Lung (tissue), 12 donors: ENCODE data around the gene RNASE12. TPM values are rescaled to one million over a fixed set of nuclear protein-coding genes. Genes with fewer than 3 reads are reported as not detected.

ENCODE experiments used
- ATAC-seq: fragments of 200-7000 bp; cut with Tn5 transposase; one replicate; pipeline ENCODE4 v1.9.1; 2020; ENCODE audit warnings: moderate number of reproducible peaks; ENCODE audit not compliant: insufficient read depth, low FRiP score
- DNase-seq, 3 donors: peaks; one replicate each; pipeline ENCODE4 v3.0.0-alpha.2; 2013 to 2017
- H3K27ac ChIP-seq, 2 donors: one replicate each; pipeline ENCODE4 v1.5.1; 2013; ENCODE audit warnings: mild to moderate bottlenecking in 2 of 2, moderate library complexity in 2 of 2, control low read depth in 1 of 2, inconsistent platforms in 1 of 2, low read depth in 1 of 2, low read length in 1 of 2
- H3K27me3 ChIP-seq, 3 donors: one replicate each; pipeline ENCODE4 v1.5.1; 2013; ENCODE audit warnings: low read length in 2 of 3; ENCODE audit not compliant: control insufficient read depth in 3 of 3, insufficient read depth in 3 of 3
- H3K36me3 ChIP-seq, 4 donors: one replicate each; pipeline ENCODE4 v1.5.1; 2013; ENCODE audit warnings: low read length in 4 of 4, mild to moderate bottlenecking in 1 of 4, moderate library complexity in 1 of 4; ENCODE audit not compliant: control insufficient read depth in 4 of 4, insufficient read depth in 4 of 4
- H3K4me1 ChIP-seq, 5 donors: one replicate each; pipeline ENCODE4 v1.5.1; 2013; ENCODE audit warnings: low read length in 5 of 5, mild to moderate bottlenecking in 2 of 5, moderate library complexity in 1 of 5; ENCODE audit not compliant: control insufficient read depth in 5 of 5, insufficient read depth in 5 of 5
- H3K4me3 ChIP-seq: one replicate; pipeline ENCODE4 v1.5.1; 2013; ENCODE audit warnings: mild to moderate bottlenecking, control low read depth, moderate library complexity
- H3K9ac ChIP-seq, 2 donors: one replicate each; pipeline ENCODE4 v1.5.1; 2013; ENCODE audit warnings: low read length in 2 of 2, control low read depth in 1 of 2; ENCODE audit not compliant: insufficient read depth in 1 of 2
- H3K9me3 ChIP-seq, 4 donors: one replicate each; pipeline ENCODE4 v1.5.1; 2013; ENCODE audit warnings: low read length in 3 of 4, mild to moderate bottlenecking in 1 of 4, moderate library complexity in 1 of 4; ENCODE audit not compliant: control insufficient read depth in 4 of 4, insufficient read depth in 3 of 4
- WGBS, 2 donors: extraction: QIAGEN DNeasy Blood & Tissue Kit; methylation state at CpG; one replicate each; pipeline ENCODE4 v1.1.7; 2013; 5-methylcytosine and 5-hydroxymethylcytosine counted together
- polyA plus RNA-seq, 2 donors: library from polyadenylated mRNA; stranded (reverse); fragments of 200-250 nt; gene quantifications; one replicate each; pipeline ENCODE4 v1.2.1, GENCODE V29; 2013
- total RNA-seq, 2 donors: library from RNA; depleted of rRNA in 1 of 2; stranded (reverse); fragments of >200 nt in 1 of 2; gene quantifications; one replicate each; pipeline ENCODE4 v1.2.1, GENCODE V29; 2014 to 2021
- TF ChIP-seq, protein P1 (sequence below): IDR thresholded peaks from 2 replicates; pipeline ENCODE4 v1.5.1; 2012; ENCODE audit warnings: mild to moderate bottlenecking; ENCODE audit errors: control extremely low read depth, extremely low read depth
- donor health status: control.
- donor health status: control.
- donor health status: Bipolar disorder and iron deficiency.
- donor health status: healthy.
- donor health status: DM: yes; HTN: yes; CAD: no.

The RNASE12 gene
- total and polyA plus RNA-seq, 4 donors = not detected

DNA sequence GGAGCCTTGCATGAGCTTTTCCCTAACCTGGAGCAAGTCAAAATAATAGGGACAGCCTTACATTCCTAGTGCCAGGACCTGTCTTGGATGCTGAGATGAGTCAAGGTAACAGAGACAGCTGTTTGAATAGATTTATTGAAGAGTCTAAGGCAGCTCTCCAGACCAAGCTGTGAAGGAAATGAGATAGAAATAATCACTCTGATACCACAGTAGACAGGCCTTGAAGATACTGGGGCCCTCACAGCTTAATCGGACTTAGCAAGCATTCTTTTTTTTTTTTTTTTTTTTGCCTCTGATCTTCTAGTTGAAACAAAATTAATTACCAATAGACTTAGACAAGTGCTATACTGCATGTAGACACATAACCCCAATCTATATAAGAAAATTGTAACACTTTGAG is 27.2 kb downstream of the RNASE12 start:
- H3K4me3 ChIP-seq = no peak overlapping the region
- no peaks in the 10 kb centered on the region for H3K27me3 ChIP-seq
- H3K27ac ChIP-seq = no peak overlapping the region
- H3K9me3 ChIP-seq = peaks cover 0 to 6% (median 2%) of the 10 kb centered on the region in 4 donors
- DNase-seq = no peak
- ATAC-seq = no peak
- TF ChIP-seq, protein P1, sequence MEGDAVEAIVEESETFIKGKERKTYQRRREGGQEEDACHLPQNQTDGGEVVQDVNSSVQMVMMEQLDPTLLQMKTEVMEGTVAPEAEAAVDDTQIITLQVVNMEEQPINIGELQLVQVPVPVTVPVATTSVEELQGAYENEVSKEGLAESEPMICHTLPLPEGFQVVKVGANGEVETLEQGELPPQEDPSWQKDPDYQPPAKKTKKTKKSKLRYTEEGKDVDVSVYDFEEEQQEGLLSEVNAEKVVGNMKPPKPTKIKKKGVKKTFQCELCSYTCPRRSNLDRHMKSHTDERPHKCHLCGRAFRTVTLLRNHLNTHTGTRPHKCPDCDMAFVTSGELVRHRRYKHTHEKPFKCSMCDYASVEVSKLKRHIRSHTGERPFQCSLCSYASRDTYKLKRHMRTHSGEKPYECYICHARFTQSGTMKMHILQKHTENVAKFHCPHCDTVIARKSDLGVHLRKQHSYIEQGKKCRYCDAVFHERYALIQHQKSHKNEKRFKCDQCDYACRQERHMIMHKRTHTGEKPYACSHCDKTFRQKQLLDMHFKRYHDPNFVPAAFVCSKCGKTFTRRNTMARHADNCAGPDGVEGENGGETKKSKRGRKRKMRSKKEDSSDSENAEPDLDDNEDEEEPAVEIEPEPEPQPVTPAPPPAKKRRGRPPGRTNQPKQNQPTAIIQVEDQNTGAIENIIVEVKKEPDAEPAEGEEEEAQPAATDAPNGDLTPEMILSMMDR = no peak
- 75 to 80% methylated on average over 1 of the region's 1 CpG for WGBS, 2 donors
- no peak overlapping the region for H3K9ac ChIP-seq
- no peaks in the 10 kb centered on the region for H3K4me1 ChIP-seq
- H3K36me3 ChIP-seq = no peaks in the 10 kb centered on the region

DNA sequence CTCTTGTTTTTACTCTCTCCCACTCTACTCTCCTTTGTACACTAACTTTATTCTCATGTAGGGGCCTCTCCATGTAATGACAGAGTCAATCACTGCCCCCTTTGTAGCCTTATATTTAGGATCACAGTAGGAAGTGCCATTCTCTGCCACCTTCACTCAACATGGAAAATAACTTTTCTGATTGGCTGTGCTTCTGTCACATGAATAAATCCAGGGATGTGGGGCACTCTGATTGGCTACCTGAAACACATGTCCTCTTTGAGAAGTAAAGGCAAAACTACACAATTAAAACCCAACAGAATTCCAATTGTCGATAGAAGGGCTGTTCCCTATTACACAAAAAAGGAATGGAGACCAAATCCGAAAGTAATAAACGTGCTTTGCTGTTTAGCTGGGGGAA is 30.2 kb downstream of the RNASE12 start, which contains the start of gene RNASE9:
Gene RNASE9 (minus strand): TSS at position 87 of the 400 bp plus-strand sequence.
- H3K9me3 ChIP-seq = no peaks in the 10 kb centered on the region
- ATAC-seq = no peak
- H3K27me3 ChIP-seq = no peaks in the 10 kb centered on the region
- DNase-seq = no peak
- H3K36me3 ChIP-seq = no peaks in the 10 kb centered on the region
- TF ChIP-seq, protein P1 = no peak
- no peak within 1 kb of the TSS for H3K27ac ChIP-seq
- WGBS, 2 donors = 96 to 98% methylated on average over 3 of the region's 3 CpGs
- peaks cover 0 to 2% (median 0%) of the 10 kb centered on the region in 5 donors for H3K4me1 ChIP-seq
- H3K9ac ChIP-seq = no peak within 1 kb of the TSS
- H3K4me3 ChIP-seq = no peak within 1 kb of the TSS

DNA sequence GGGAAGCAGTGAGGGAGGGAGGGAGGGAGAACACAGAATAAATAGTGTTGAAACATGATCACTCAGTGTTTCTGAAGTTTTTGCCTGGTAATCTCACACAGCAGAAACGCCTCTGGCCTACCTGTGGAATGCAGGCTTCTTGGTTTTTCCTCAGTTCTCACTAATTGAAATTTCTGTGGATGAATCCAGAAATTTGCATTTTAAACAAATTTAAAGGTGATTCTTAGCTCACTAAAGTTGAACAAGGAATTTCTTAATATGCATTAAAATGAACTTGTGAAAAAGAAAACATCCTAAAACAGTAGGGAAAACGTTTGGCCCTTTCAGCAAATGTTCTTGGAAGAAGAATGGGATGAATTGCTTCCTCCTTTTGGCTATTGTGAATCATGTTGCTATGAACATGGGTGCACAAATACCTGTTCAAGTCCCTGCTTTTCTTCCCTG is 31.7 kb downstream of the RNASE12 start:
- TF ChIP-seq, protein P1 = no peak
- no peak for ATAC-seq
- Histone ChIP-seq H3K36me3 (no peaks in the 10 kb centered on the region), H3K4me1 (peaks cover 0 to 2% (median 0%) of the 10 kb centered on the region in 5 donors), H3K9me3 (no peaks in the 10 kb centered on the region), H3K27ac (no peak overlapping the region), H3K4me3 (no peak overlapping the region), H3K9ac (no peak overlapping the region), H3K27me3 (no peaks in the 10 kb centered on the region)
- 49 to 51% methylated on average over 2 of the region's 2 CpGs for WGBS, 2 donors
- no peak for DNase-seq

DNA sequence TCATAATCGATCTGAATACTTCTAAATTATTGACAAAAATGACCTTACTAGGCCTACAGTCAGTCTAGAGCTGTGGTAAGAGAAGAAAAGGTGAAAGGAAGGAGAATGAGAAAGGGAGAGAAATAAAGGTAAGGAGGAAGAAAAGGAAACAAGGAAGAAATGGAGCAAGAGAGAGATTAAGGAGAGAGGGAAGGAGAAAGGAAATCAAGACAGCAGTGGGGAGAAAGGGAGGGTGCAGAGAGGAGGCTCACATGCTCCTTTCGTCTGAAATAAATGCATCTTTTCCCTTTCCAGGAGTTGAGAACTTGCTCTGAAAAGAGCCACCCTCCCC is 34.0 kb downstream of the RNASE12 start:
- no peak for ATAC-seq

More for the DNA sequence above, 34.0 kb downstream of the RNASE12 start:
- WGBS, 2 donors = 52 to 61% methylated on average over 2 of the region's 2 CpGs
- Histone ChIP-seq H3K4me3 (no peak overlapping the region), H3K27me3 (no peaks in the 10 kb centered on the region), H3K9ac (no peak overlapping the region), H3K36me3 (no peaks in the 10 kb centered on the region), H3K27ac (no peak overlapping the region), H3K9me3 (no peaks in the 10 kb centered on the region), H3K4me1 (peaks cover 0 to 2% (median 0%) of the 10 kb centered on the region in 5 donors)
- TF ChIP-seq, protein P1 = no peak
- no peak for DNase-seq
